KMS-11 (cell line): ENCODE measurements around the gene CRACR2A.

ENCODE experiments used
- H2AFZ ChIP-seq: fragments of 200-600 bp; sonication (generic); 2 replicates; pipeline ENCODE4 v1.6.1; 2016; ENCODE audit warnings: antibody characterized with exemption, mixed run types, low read depth
- H3K27ac ChIP-seq: fragments of 200-600 bp; sonication (generic); 2 replicates; pipeline ENCODE4 v1.6.1; 2016; ENCODE audit warnings: mild to moderate bottlenecking, mixed run types
- H3K27me3 ChIP-seq: fragments of 200-600 bp; sonication (generic); 2 replicates; pipeline ENCODE4 v1.6.1; 2017; ENCODE audit warnings: mild to moderate bottlenecking, low read depth, mixed run types, moderate library complexity; ENCODE audit not compliant: insufficient read depth
- H3K36me3 ChIP-seq: fragments of 200-600 bp; sonication (generic); 2 replicates; pipeline ENCODE4 v1.6.1; 2017; ENCODE audit warnings: mild to moderate bottlenecking, mixed run types; ENCODE audit not compliant: insufficient read depth
- H3K4me1 ChIP-seq: fragments of 200-600 bp; sonication (generic); 2 replicates; pipeline ENCODE4 v1.6.1; 2016; ENCODE audit warnings: mild to moderate bottlenecking, low read depth, mixed run types; ENCODE audit not compliant: poor library complexity, severe bottlenecking
- H3K4me2 ChIP-seq: fragments of 200-600 bp; sonication (generic); 2 replicates; pipeline ENCODE4 v1.7.0; 2016; ENCODE audit warnings: mild to moderate bottlenecking, mixed run types
- H3K4me3 ChIP-seq: fragments of 200-600 bp; sonication (generic); IDR thresholded peaks from 2 replicates; pipeline ENCODE4 v1.6.1; 2017; ENCODE audit warnings: low read depth, low read length, mixed read lengths; ENCODE audit not compliant: insufficient read depth
- H3K79me2 ChIP-seq: fragments of 200-600 bp; sonication (generic); 2 replicates; pipeline ENCODE4 v1.6.1; 2016; ENCODE audit warnings: low read depth, mixed run types; ENCODE audit not compliant: insufficient read depth
- H3K9ac ChIP-seq: fragments of 200-600 bp; sonication (generic); 2 replicates; pipeline ENCODE4 v1.6.1; 2016; ENCODE audit warnings: mild to moderate bottlenecking, mixed run types
- H4K20me1 ChIP-seq: fragments of 200-600 bp; sonication (generic); 2 replicates; pipeline ENCODE4 v1.6.1; 2016; ENCODE audit warnings: mild to moderate bottlenecking, mixed run types; ENCODE audit not compliant: insufficient read depth
- TF ChIP-seq, protein P1 (sequence below): fragments of 200-600 bp; sonication (generic); conservative IDR thresholded peaks from 2 replicates; pipeline ENCODE4 v1.6.1; 2017; ENCODE audit warnings: low read depth, mild to moderate bottlenecking, antibody characterized with exemption, low read length, moderate library complexity, mixed read lengths

The CRACR2A gene

DNA sequence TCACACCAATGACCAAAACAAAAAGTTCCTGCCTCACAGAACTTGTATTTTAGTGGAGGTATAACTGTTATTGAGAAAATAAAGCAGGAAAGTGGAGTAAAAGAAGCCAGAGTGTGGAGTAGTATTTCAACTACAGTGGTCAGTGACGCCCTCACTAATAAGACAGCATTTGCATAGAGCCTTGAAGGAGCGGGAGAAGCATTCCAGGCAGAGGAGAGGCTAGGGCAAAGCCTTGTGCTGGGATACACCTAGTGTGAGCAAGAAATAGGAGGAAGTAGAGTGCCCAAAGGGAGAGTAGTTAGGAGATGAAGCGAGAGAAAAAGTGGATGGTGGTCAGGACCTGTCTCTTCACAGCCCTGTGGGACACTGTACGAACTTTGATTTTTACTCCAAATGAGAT lies 107.8 kb downstream of the CRACR2A start:
- no peaks in the 10 kb centered on the region for H3K36me3 ChIP-seq
- H3K4me3 ChIP-seq, result no peak overlapping the region
- H3K4me2 ChIP-seq, result no peak overlapping the region
- no peaks in the 10 kb centered on the region for H4K20me1 ChIP-seq
- TF ChIP-seq, protein P1, sequence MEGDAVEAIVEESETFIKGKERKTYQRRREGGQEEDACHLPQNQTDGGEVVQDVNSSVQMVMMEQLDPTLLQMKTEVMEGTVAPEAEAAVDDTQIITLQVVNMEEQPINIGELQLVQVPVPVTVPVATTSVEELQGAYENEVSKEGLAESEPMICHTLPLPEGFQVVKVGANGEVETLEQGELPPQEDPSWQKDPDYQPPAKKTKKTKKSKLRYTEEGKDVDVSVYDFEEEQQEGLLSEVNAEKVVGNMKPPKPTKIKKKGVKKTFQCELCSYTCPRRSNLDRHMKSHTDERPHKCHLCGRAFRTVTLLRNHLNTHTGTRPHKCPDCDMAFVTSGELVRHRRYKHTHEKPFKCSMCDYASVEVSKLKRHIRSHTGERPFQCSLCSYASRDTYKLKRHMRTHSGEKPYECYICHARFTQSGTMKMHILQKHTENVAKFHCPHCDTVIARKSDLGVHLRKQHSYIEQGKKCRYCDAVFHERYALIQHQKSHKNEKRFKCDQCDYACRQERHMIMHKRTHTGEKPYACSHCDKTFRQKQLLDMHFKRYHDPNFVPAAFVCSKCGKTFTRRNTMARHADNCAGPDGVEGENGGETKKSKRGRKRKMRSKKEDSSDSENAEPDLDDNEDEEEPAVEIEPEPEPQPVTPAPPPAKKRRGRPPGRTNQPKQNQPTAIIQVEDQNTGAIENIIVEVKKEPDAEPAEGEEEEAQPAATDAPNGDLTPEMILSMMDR, result no peak
- H3K27ac ChIP-seq, result no peak overlapping the region
- no peak overlapping the region for H2AFZ ChIP-seq
- H3K27me3 ChIP-seq, result no peaks in the 10 kb centered on the region
- H3K4me1 ChIP-seq, result no peaks in the 10 kb centered on the region
- no peaks in the 10 kb centered on the region for H3K79me2 ChIP-seq
- H3K9ac ChIP-seq, result no peak overlapping the region

DNA sequence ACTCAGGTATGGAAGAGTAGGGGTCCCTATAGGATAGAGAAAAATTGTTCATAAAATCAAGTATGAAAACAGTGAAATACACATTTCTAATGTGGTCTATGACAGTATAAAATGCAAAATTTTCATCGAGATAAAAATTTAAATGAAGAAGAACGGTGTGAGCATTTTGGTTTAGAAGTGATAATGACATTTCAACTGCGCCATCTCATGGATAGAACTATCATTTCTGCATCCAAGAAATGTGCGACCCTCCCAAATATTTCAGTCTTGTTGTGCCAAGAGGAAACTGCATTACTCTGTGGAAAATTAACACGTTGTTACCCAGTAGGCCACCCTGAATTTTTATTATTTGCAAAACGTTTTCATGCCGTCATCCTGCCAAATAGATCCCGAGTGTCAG lies 108.8 kb downstream of the CRACR2A start:
- Histone ChIP-seq H3K4me2 (no peak overlapping the region), H3K4me1 (no peaks in the 10 kb centered on the region), H3K27ac (no peak overlapping the region), H2AFZ (no peak overlapping the region), H3K9ac (no peak overlapping the region), H3K4me3 (no peak overlapping the region), H4K20me1 (no peaks in the 10 kb centered on the region), H3K79me2 (no peaks in the 10 kb centered on the region), H3K27me3 (no peaks in the 10 kb centered on the region), H3K36me3 (no peaks in the 10 kb centered on the region)
- TF ChIP-seq, protein P1, result no peak

DNA sequence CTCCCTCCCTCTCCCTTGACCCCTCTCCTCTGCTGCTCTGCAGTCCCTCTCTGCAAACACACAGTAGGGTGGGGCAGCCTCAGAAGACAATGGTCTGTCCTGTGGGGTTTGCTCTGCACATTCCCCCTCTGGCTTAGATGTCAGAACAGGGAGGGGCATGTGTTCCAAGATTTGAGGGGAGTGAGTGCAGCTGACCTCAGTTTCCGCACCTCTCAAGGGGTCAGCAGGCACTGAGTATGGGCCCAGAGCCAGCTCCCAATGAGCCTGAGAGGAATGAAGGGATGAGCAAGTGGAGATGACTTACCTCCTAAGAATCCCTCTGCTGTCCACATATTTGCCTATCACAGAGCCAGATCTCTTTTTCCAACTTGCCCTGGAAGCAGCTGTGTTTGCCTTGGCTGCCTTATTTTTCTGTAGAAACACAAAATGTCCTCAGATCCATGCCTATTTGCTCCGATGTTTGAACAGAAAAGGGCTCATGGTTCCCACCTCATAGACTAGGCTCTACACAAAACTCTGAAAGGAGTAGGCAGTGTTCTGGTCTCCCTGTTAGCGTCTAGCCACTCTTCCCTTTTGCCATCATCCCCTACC lies 111.4 kb downstream of the CRACR2A start:
- H2AFZ ChIP-seq, result no peak overlapping the region
- no peak overlapping the region for H3K9ac ChIP-seq
- no peaks in the 10 kb centered on the region for H3K79me2 ChIP-seq
- H3K4me3 ChIP-seq, result no peak overlapping the region
- TF ChIP-seq, protein P1, result no peak
- no peaks in the 10 kb centered on the region for H3K36me3 ChIP-seq
- H3K4me1 ChIP-seq, result no peaks in the 10 kb centered on the region
- H3K4me2 ChIP-seq, result no peak overlapping the region
- no peaks in the 10 kb centered on the region for H3K27me3 ChIP-seq
- H4K20me1 ChIP-seq, result no peaks in the 10 kb centered on the region
- no peak overlapping the region for H3K27ac ChIP-seq

DNA sequence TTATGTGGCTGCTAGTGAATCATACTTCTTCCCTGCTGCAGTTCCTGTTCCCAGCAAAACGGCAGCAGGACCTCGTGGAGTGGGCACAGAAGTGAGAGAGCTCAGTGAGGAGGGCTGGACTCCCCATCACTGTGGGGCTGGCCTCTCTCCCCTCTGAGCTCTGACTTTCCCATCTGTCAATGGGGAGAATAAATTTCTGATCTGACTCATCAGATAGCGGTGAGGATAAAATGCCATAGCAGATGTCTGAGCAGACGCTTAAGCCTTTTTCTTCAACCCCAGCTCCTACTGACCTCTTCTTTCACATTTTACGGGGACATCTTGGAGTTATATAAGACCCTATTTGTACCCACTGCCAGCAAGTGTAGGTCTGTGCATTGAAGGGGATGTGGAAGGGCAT lies 116.6 kb downstream of the CRACR2A start:
- Histone ChIP-seq H4K20me1 (no peaks in the 10 kb centered on the region), H3K4me3 (no peak overlapping the region), H3K4me2 (no peak overlapping the region), H3K27me3 (no peaks in the 10 kb centered on the region), H3K36me3 (no peaks in the 10 kb centered on the region), H3K79me2 (no peaks in the 10 kb centered on the region), H2AFZ (no peak overlapping the region), H3K9ac (no peak overlapping the region), H3K4me1 (no peaks in the 10 kb centered on the region), H3K27ac (no peak overlapping the region)
- TF ChIP-seq, protein P1, result no peak
